NCI-H82 (cell line): ENCODE data around the gene LPAR1.

Experiments
- DNase-seq: peaks from one replicate; lab custom pipeline; 2025; lab: John Stamatoyannopoulos, UW

The LPAR1 gene

GRCh38 chr9:111000202-111000601, 38.1 kb downstream of the LPAR1 start:
- no peak for DNase-seq

DNA sequence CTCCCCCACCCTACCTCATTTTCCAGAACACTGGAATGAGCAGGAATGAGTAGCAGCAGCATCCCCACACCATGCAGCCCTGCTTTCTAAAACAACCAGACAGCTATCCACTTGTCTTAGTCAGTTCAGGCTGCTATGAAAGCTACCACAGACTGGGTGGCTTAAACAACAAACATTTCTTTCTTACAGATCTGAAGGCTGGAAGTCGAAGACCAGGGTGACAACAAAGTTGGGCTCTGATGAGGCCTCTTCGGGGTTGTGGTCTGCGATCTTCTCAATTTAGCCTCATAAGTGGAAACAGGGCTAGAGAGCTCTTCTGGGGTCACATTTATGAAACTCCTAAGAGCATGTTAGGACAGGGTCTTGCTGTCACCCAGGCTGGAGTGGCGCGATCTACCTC, 38.9 kb downstream of the LPAR1 start:
- DNase-seq, result no peak

- no peak for DNase-seq
These were observed 40.4 kb downstream of the LPAR1 start for GRCh38 chr9:110997847-110998246.

GRCh38 chr9:110996436-110997220, 41.6 kb downstream of the LPAR1 start:
- DNase-seq, result no peak

GRCh38 chr9:110995420-110996340, 42.6 kb downstream of the LPAR1 start:
- no peak for DNase-seq

DNA sequence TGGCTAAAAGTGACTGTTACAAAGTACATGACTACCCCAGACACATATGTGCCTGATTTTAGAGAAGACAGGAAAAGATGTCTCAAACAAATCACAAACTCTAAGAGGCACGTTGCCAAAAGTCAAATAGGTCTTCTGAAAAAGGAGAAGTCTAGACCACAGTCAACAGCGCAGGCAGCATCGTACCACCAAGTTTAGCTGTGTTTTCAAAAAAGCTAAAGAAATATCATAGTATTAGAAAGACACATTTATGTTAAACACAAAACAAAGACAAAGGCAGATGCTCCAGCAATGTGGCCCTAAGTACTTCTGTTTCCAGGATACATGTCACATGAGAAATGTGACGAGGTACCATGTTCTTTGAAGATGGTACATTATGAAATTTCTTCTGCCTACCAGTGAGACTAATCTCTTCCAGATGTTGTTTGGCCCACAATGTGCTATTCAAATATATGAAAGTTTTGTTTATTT, 43.5 kb downstream of the LPAR1 start:
- DNase-seq, result no peak

DNA sequence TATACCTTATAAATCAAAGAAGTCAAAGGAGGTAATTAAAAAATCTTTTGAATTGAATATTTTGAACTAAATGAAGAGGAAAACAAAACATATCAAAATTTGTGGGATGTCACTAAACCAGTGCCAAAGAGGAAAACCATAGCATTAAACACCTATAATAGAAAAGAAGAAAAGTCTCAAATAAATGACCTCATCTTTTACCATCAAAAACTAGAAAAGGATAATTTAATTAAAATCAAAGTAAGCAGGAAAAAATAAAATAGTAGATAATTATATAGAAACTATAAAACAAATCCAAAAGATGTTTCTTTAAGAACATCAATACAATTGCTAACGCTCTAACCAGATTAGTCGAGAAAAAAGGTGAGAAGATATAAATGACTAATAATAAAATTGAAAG, 47.8 kb downstream of the LPAR1 start:
- no peak for DNase-seq

DNA sequence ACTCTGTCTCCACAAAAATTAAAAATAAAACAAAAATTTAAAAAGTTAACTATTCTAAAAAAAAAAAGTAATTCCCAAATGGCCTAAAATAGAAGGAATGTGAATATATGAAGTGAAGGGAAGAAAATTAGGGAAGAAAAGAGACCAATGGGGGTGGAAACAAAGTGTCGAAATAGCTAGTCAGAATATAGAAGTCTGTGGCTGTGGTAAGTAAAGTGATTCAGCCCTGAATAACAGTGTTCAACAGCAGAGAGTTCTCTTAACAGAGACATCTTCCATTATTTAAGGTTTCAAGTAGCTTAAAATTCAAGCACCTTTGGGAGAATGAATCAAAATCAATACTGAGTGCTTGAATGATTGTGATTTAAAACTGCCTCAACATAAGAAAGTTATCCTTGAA, 51.7 kb downstream of the LPAR1 start:
- DNase-seq, result no peak

DNA sequence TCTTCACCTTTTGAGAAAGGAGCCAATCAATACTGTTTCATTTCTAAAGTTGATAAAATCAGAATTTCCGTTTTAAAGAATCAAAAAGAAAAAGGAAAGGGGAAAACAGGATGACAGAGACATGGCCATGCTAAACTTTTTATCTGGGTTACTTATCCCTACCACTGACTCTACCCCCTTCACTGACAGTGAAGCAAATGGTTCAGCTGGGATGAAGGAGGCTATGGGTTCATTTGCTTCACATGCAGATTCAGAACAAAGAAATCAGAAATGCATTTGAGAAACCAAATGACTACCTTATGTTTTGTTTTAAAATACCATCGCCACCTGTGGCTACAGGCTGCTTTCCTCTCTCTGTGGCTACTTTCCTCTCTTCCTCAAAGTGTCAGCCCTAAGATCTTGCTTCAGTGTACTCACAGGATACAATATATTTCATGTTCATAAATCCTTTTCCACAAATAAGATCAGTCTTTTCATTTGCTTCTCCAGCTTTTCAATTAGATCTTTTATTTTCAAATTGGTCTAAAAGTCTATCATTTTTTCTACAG, 53.3 kb downstream of the LPAR1 start:
- DNase-seq, result no peak

DNA sequence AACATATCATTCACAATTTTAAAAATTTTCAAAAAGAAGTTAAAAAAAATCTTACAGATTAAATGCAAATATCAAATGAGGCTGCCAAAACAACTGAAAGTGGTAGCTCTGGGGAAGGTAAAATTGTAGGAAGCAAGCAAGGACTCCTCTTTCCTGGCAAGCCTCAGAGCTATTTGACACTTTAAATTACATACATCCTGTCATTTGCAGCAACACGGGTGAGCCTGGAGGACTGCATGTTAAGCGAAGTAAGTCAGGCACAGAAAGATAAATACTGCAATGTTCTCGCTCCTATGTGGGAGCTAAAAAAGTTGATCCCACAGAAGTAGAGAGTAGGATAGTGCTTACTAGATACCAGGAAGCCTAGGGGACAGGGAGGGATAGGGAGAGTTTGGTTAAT, 58.0 kb downstream of the LPAR1 start:
- no peak for DNase-seq

DNA sequence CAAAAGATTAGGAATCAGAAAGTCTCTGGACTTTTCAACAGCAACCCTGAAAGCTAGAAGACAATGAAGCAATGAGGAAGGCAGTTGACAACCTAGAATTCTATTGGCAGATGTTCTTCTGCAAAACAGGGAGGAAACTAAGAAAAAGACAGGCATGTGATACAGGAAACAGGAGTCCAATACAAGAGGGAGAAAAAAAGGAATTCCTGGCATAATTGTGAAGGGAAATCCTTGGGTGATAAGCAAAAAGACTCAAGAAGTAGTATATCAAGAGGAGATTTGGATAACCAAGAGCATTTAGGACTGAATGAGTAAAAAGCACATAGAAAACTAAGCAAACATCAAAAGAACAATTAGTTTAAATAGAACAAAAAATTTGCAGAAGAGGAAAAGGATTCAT, 58.6 kb downstream of the LPAR1 start:
- no peak for DNase-seq

GRCh38 chr9:110978516-110978915, 59.8 kb downstream of the LPAR1 start:
- no peak for DNase-seq

DNA sequence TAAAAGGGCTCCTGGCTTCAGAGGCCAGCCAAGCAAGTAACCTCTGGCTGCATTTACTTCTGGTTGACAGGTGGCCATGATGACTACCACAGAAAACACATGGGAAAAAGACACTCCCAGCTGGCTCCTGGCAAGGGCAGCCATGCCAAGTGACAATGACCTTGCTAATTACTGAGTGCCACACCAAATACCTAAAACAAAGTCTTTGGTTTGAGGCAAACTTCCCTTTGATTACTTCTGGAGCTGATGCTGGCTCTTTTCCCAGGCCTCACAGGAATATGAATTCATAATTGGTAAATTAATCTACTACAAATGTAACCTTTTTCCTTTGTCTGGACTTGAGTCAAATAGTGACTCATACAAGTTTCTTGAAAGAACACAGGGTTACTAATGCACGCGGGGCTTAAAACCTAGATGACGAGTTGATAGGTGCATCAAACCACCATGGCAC, 61.0 kb downstream of the LPAR1 start:
- no peak for DNase-seq

GRCh38 chr9:110975969-110976368, 62.3 kb downstream of the LPAR1 start:
- DNase-seq, result no peak

DNA sequence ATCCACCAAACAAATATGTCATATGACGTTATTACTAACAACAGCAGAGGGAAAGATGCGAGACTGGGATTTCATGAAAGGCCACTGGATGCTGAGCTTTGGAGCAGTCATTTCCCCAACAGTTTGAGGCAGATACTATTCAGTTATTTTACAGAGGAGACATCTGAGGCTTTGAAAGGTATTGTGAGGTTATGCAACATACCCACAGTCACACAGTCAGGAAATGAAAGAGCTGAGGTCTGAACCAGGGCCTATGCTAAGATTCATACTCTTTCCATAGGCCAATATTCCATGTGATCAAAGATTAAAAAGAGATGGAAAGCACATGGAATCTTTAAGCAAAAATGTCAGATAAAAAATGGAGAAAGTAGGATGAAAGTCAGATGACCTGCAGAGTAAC, 63.0 kb downstream of the LPAR1 start:
- no peak for DNase-seq

DNA sequence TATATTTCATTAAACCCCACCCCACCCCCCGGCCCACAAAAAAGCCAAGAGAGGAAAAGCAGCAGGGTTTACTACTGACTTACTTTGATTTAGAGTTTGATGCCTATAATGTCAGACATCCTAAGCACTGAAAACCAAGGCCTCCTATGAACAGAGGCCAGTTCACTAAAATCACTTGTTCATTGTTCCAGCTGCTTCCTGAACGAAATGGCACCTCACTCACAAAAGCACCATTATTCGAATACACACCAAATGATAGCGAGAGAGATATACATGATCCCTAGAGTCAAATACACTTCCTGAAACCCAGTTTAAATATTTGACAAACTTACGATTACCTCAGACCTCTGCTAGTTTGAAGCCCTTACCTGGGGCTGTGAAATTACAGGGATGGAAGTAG, 66.6 kb downstream of the LPAR1 start:
- no peak for DNase-seq

DNA sequence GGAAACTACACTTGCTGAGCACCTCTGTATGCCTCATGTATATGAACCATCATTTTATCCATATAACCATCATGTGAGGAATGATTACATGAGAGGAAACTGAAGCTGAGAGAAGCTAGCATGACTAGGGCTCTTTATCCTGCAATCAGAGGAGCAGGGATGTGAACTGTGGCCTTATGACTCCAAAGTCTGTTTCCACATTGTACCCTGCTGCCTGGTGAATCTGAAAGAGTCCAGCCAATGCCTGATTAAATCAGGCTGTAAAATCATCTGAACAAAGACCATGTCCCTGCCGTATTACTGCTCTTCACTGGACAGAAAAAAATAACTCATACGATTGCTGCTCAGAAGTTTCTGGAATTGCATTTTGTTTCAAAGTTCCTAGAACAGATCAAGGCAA, 67.0 kb downstream of the LPAR1 start:
- no peak for DNase-seq

- no peak for DNase-seq
These were observed 68.3 kb downstream of the LPAR1 start for GRCh38 chr9:110969971-110970386.

DNA sequence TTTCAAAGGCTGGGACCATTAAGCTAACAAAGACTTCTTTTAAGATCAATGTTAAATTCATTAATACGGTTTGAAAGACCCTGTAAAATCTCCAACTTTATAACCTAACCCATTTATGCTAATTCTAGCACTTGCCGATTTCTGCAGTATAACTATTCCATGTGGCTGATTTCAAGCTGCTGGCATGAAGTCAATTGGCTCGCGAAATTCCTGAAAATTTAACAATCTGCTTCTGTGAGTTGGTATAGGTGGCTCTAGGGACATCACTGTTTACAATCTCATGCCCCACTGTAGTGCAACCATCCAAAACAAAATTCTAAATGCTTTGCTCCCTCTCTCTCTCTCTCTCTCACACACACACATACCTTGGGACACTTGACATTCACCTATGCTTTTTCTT, 70.2 kb downstream of the LPAR1 start:
- DNase-seq, result no peak

DNA sequence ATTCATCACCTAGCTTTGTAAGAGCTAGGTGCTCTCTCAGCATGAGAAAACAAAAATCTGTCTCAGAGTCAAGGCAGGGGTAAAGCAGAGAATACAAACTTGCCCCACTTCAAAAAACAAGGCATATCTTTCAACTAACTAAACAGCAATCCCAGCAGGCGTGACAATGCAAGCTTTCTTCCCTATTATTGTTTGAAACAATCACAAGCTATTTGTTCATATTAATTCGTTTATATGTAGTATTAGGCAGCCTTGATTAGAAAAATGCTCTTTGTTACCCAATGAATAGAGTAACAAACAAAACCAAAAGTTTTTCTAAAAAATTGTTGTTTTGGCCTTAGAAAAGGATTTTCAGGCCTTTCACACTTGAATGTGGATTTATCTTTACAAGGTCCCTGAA, 71.1 kb downstream of the LPAR1 start:
- no peak for DNase-seq

DNA sequence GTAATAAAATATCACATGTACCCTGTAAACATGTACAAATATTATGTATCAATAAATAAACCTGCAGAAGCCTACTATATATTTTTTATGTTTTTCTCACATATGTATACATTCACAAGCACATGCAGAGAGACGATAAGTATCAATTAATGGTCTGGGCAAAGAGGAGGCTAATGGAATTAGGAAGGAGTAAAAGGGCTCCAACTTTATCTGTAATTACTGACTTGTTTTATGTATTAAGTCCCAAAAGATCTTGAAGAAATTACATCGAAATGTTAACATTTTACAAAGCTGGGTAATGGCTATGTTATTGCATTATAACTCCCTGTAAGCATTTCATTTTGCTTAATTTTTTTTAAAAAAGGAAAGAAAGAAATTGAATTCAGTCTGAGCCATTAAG, 78.0 kb downstream of the LPAR1 start:
- no peak for DNase-seq

DNA sequence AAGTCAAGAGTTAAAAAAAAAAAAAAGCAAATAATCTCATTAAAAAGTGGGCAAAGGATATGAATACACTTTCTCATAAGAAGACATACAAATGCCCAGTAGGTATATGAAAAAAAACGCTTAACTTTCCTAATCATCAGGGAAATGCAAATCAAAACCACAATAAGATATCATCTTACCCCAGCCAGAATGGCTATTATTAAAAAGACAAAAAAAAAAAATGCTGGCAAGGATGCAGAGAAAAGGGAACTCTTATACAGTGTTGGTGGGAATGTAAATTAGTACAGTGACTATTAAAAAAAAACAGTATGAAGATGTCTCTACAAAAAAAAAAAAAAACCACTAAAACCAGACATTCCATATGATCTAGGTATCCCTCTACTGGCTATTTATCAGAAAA, 79.4 kb downstream of the LPAR1 start:
- DNase-seq, result no peak

GRCh38 chr9:110954822-110955291, 83.4 kb downstream of the LPAR1 start:
- DNase-seq, result no peak
